Measurements from ENCODE around the gene RELL1. TPM values are rescaled to one million over a fixed set of nuclear protein-coding genes. Genes with fewer than 3 reads are reported as not detected.

Gene RELL1
- total RNA-seq, 4 donors from 2014 or later, result 65.4 to 158 (median 82.5) TPM

DNA sequence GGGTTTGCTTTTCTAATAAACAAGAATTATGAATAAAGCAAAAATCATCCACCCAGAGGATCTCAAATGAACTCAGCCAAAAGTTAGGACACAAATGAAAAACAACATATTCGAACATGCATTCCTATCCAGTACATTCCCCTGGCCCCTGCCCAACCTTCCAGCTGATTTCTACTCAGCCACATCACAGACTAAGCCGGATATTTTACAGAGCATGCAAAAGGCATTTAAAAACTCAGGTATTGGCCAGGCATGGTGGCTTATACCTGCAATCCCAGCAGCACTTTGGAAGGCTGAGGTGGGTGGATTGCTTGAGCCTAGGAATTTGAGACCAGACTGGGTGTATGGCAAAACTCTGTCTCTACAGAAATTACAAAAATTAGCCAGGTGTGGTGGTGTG lies 54.6 kb downstream of the RELL1 start:
- DNase-seq (ENCODE audit: low spot score) (peak; percentile 46), ATAC-seq (ENCODE audit: low FRiP score) (peak; percentile 62)
- TF ChIP-seq, protein P1, sequence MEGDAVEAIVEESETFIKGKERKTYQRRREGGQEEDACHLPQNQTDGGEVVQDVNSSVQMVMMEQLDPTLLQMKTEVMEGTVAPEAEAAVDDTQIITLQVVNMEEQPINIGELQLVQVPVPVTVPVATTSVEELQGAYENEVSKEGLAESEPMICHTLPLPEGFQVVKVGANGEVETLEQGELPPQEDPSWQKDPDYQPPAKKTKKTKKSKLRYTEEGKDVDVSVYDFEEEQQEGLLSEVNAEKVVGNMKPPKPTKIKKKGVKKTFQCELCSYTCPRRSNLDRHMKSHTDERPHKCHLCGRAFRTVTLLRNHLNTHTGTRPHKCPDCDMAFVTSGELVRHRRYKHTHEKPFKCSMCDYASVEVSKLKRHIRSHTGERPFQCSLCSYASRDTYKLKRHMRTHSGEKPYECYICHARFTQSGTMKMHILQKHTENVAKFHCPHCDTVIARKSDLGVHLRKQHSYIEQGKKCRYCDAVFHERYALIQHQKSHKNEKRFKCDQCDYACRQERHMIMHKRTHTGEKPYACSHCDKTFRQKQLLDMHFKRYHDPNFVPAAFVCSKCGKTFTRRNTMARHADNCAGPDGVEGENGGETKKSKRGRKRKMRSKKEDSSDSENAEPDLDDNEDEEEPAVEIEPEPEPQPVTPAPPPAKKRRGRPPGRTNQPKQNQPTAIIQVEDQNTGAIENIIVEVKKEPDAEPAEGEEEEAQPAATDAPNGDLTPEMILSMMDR (IDR thresholded peaks at IDR 0.05), result no peak

DNA sequence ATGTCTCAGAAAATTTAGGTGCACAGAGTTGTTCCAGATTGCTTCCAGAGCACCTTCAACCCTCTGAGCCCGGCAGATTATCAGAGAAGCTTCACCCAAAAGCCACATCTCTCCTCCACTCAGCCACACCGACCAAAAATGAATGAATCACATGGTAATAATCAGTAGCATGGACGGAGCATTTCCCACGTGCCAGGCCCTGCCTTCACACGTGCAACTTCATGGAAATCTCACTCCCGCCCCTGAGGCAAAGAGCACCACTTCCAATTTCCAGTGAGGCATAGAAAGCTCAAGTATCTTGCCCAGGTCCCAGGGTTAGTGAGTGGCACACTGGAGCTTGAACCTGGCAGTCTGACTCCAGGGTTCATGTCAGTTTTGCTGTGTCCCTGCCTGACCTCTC lies 56.5 kb downstream of the RELL1 start:
- ATAC-seq (ENCODE audit: low FRiP score) (no peak), DNase-seq (ENCODE audit: low spot score) (no peak)
- TF ChIP-seq, protein P1 (IDR thresholded peaks at IDR 0.05), result no peak

DNA sequence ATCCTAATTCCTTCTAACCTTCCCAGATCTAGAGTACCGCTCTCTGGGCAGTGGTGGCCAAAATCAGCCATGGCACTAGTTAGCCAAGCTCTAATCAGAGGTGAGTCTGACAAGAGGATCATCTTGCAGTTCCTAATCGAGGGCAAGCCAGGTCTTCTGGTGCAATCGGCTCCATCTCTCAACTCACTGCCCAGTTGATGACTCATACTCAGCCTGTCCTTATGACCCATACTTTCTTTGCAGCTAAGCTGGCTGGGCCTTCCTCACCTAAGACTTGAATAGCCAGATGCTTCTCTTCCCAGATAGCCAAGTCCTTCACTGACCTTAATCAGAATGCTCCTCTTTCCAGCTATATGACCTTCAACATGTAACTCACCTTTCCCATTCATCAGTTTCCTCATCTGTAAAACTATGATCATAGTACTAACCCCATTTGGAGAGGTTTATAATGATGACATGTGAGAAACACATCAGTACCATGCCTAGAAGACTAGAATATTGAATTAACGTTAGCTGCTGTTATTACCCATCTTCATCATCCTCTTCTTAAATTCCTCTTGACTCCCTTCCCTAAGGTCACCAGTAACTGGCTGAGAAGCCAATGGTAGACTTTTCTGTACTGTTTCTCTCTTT lies 57.1 kb downstream of the RELL1 start:
- TF ChIP-seq, protein P1 (IDR thresholded peaks at IDR 0.05), result no peak
- DNase-seq (ENCODE audit: low spot score) (peak; percentile 31), ATAC-seq (ENCODE audit: low FRiP score) (peak; percentile 93)

DNA sequence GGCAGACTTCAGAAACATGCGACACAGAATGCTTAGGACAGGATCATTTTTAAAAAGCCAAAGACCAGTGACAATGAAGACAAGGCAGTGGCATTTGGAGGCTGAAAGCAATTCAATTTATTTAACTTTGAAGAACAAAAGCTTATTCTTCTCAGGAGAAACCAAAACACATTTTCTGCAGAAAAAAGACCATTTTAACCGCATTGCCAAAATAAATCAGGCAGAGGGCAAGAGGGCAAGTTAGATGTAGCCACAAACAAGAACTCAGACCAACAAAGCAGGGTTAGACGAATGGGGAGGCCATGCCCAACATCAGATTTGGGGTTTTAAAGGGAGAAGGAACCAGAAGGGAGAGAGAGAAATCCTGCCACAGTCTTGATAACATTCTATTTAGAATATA lies 58.9 kb downstream of the RELL1 start:
- no peak for ATAC-seq (ENCODE audit: low FRiP score)
- TF ChIP-seq, protein P1 (IDR thresholded peaks at IDR 0.05), result no peak

DNA sequence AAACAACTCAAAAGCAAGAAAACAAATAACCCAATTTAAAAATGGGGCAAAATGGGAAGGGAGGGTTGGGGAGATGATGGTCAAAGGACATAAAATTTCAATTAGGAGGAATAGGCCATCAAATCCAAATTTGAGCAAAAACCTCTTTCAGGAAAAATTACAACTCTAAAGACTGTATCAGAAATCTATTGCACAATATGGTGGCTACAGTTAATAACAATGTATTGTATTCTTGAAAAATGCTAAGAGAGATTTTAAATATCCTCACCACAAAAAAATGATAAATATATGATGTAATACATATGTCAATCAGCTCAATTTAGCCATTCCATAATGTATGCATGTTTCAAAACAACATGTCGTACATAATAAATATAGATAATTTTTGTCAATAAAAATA lies 60.7 kb downstream of the RELL1 start:
- no peak for ATAC-seq (ENCODE audit: low FRiP score)
- DNase-seq (ENCODE audit: low spot score), result no peak
- TF ChIP-seq, protein P1 (IDR thresholded peaks at IDR 0.05), result no peak

More for the DNA sequence above, 58.9 kb downstream of the RELL1 start:
- no peak for DNase-seq (ENCODE audit: low spot score)

DNA sequence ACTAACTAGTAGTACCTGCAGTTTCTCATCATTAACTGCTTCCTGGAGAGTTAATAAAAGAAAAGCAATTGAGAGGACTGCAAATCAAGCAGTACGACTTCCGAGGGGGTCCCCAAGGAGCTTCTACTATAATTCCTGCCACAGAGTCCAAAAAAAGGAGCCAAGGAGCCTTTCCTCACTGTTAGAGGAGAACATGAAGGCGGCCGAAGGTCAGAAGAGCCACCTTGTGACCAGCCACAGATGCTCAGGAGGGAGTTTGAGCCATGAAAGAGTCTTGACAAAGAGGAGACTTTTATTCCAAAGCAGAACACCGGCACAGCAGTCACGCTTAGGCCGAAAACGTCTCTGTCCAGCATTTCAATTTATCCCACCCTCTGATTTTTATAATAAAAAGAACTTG lies 62.2 kb downstream of the RELL1 start:
- ATAC-seq (ENCODE audit: low FRiP score) (no peak), DNase-seq (ENCODE audit: low spot score) (no peak)
- TF ChIP-seq, protein P1 (IDR thresholded peaks at IDR 0.05), result no peak

DNA sequence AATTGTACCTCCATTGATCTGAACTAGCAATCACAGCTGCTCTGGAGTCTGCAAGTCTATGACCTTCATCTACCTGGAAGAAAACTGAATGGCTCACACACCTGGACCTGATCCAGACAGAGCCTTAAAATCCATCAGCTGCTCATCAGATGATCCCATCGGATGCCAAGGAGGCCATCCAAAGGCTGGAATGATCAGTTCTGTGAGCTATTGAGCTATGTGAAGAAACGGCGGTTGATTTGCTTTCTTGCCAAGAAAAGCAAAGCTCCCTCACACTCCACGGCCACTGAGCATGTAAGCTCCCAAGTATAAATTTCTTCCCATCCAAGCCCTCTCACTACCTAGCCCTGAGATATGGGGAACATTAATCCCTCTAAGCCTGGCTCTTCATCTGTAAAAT lies 63.1 kb downstream of the RELL1 start:
- TF ChIP-seq, protein P1 (IDR thresholded peaks at IDR 0.05), result no peak
- ATAC-seq (ENCODE audit: low FRiP score), result no peak

More for the DNA sequence above, 63.1 kb downstream of the RELL1 start:
- no peak for DNase-seq (ENCODE audit: low spot score)
